Upper lobe of left lung (tissue), 4 donors: ENCODE data around the gene ARHGAP26.

ENCODE experiments used
- EP300 ChIP-seq, 4 donors: sonication (generic); formaldehyde crosslinking; IDR thresholded peaks; one replicate each; pipeline ENCODE4 v1.5.1; 2017; ENCODE audit warnings: antibody characterized with exemption in 4 of 4, control low read depth in 2 of 4
- POLR2A ChIP-seq, 4 donors: fragments of 450-650 bp; IDR thresholded peaks; one replicate each; pipeline ENCODE4 v1.5.1; 2016 to 2017; ENCODE audit warnings: antibody characterized with exemption in 4 of 4, mild to moderate bottlenecking in 2 of 4
- POLR2AphosphoS5 ChIP-seq, 2 donors: sonication (generic); formaldehyde crosslinking; IDR thresholded peaks; one replicate each; pipeline ENCODE4 v1.5.1; 2017; ENCODE audit warnings: antibody characterized with exemption in 2 of 2
- TF ChIP-seq, protein P1 (sequence below), 6 experiments: fragments of 450-650 bp in 4 of 6; fragments of 200-600 bp in 2 of 6; sonication (generic) in 2 of 6; IDR thresholded peaks; one replicate each; pipeline ENCODE4 v1.5.1; 2016 to 2019; ENCODE audit warnings: antibody characterized with exemption in 6 of 6

DNA sequence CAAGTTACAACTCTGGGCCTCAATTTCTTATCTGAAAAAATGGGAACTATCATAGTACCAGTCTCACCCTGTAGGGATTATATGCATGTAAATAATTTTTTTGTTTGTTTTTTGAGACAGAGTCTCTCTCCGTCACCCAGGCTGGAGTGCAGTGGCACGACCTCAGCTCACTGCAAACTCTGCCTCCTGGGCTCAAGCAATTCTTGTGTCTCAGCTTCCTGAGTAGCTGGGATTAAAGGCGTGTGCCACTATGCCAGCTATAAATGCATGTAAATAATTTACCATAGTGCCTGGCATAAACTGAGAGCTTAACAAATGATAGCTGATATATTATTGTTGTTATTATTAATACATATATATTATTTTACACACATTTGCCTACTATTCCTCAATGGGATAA is 3.0 kb upstream of the ARHGAP26 start:
- TF ChIP-seq POLR2AphosphoS5 (IDR thresholded peaks at IDR 0.05), result no peak
- TF ChIP-seq, protein P1, sequence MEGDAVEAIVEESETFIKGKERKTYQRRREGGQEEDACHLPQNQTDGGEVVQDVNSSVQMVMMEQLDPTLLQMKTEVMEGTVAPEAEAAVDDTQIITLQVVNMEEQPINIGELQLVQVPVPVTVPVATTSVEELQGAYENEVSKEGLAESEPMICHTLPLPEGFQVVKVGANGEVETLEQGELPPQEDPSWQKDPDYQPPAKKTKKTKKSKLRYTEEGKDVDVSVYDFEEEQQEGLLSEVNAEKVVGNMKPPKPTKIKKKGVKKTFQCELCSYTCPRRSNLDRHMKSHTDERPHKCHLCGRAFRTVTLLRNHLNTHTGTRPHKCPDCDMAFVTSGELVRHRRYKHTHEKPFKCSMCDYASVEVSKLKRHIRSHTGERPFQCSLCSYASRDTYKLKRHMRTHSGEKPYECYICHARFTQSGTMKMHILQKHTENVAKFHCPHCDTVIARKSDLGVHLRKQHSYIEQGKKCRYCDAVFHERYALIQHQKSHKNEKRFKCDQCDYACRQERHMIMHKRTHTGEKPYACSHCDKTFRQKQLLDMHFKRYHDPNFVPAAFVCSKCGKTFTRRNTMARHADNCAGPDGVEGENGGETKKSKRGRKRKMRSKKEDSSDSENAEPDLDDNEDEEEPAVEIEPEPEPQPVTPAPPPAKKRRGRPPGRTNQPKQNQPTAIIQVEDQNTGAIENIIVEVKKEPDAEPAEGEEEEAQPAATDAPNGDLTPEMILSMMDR (IDR thresholded peaks at IDR 0.05), result no peak
- TF ChIP-seq POLR2A (IDR thresholded peaks at IDR 0.05), result no peak
- no peak for TF ChIP-seq EP300 (IDR thresholded peaks at IDR 0.05)
